AG09319 (cell line): ENCODE results near the gene TMPRSS6.

Source experiments
- DNase-seq: peaks from one replicate; pipeline ENCODE4 v3.0.0-alpha.2; 2010; ENCODE audit warnings: low read depth; ENCODE audit errors: extremely low read depth
- CTCF ChIP-seq: IDR thresholded peaks from 2 replicates; pipeline ENCODE4 v1.5.1; 2011; ENCODE audit warnings: low read depth, mild to moderate bottlenecking, inconsistent platforms, low read length, moderate library complexity

TMPRSS6 gene

GRCh38 chr22:37070334-37070733, 39.2 kb downstream of the TMPRSS6 start:
- DNase-seq, result no peak
- TF ChIP-seq CTCF, result no peak

- no peak for DNase-seq
These were observed 39.8 kb downstream of the TMPRSS6 start for GRCh38 chr22:37069719-37070118.

GRCh38 chr22:37069319-37069718, 40.2 kb downstream of the TMPRSS6 start:
- no peak for TF ChIP-seq CTCF
- no peak for DNase-seq

More at GRCh38 chr22:37069719-37070118, 39.8 kb downstream of the TMPRSS6 start:
- no peak for TF ChIP-seq CTCF

GRCh38 chr22:37068859-37069258, 40.7 kb downstream of the TMPRSS6 start:
- no peak for TF ChIP-seq CTCF
- no peak for DNase-seq

GRCh38 chr22:37067428-37067827, 42.1 kb downstream of the TMPRSS6 start:
- TF ChIP-seq CTCF, result no peak
- DNase-seq, result no peak

GRCh38 chr22:37065961-37066360, 43.6 kb downstream of the TMPRSS6 start:
- TF ChIP-seq CTCF, result no peak
- no peak for DNase-seq

GRCh38 chr22:37065180-37065579, 44.3 kb downstream of the TMPRSS6 start:
- no peak for TF ChIP-seq CTCF
- DNase-seq, result no peak
